Adrenal gland (tissue), 5 donors: ENCODE data around the gene CAPN15.

Experiments
- POLR2A ChIP-seq, 2 donors: fragments of 450-650 bp; IDR thresholded peaks; one replicate each; pipeline ENCODE4 v1.6.1; 2017; ENCODE audit warnings: antibody characterized with exemption in 2 of 2, mild to moderate bottlenecking in 2 of 2, moderate library complexity in 1 of 2
- TF ChIP-seq, protein P1 (sequence below), 6 experiments: fragments of 450-650 bp in 4 of 6; fragments of 200-600 bp in 2 of 6; sonication (generic) in 1 of 6; IDR thresholded peaks; 1 replicate in 5 of 6; 2 replicates in 1 of 6; pipeline versions ENCODE4 v1.5.1 to v1.8.0; 2016 to 2021; ENCODE audit warnings: antibody characterized with exemption in 6 of 6, mild to moderate bottlenecking in 2 of 6, moderate library complexity in 1 of 6
- donor health status: DM: no; HTN: no; CAD: no.

- TF ChIP-seq, protein P1, sequence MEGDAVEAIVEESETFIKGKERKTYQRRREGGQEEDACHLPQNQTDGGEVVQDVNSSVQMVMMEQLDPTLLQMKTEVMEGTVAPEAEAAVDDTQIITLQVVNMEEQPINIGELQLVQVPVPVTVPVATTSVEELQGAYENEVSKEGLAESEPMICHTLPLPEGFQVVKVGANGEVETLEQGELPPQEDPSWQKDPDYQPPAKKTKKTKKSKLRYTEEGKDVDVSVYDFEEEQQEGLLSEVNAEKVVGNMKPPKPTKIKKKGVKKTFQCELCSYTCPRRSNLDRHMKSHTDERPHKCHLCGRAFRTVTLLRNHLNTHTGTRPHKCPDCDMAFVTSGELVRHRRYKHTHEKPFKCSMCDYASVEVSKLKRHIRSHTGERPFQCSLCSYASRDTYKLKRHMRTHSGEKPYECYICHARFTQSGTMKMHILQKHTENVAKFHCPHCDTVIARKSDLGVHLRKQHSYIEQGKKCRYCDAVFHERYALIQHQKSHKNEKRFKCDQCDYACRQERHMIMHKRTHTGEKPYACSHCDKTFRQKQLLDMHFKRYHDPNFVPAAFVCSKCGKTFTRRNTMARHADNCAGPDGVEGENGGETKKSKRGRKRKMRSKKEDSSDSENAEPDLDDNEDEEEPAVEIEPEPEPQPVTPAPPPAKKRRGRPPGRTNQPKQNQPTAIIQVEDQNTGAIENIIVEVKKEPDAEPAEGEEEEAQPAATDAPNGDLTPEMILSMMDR (IDR thresholded peaks at IDR 0.05), result no peak
- TF ChIP-seq POLR2A (IDR thresholded peaks at IDR 0.05), result no peak
These were observed 66.3 kb downstream of the CAPN15 start for GRCh38 chr16:593807-594206.
